Epidermal melanocyte (primary cell): ENCODE results near the gene KIAA1549.
A peak's percentile ranks its signal among the peaks of the same experiment; 100 is the strongest.
"Not testable (repeated sequence)": the region's sequence is repeated elsewhere in the genome, so short reads cannot be mapped to it uniquely, and the experiment has no call there.

Experiments
- DNase-seq: peaks from one replicate; pipeline ENCODE4 v3.0.0; 2011; ENCODE audit warnings: low spot score; ENCODE audit not compliant: insufficient read length

Gene KIAA1549

GRCh38 chr7:138981332-138982203 is at the start of gene KIAA1549:
TSS of gene KIAA1549 (minus strand) at chr7:138981389. CDS start at chr7:138981269, 120 bp downstream.
- peak; percentile 66 for DNase-seq

GRCh38 chr7:139029353-139029752 is 48.2 kb upstream of the KIAA1549 start:
- DNase-seq: no peak

GRCh38 chr7:139026551-139026950 is 45.4 kb upstream of the KIAA1549 start:
- DNase-seq: no peak

- DNase-seq: not testable (repeated sequence)
Measured at GRCh38 chr7:139025861-139026260, 44.7 kb upstream of the KIAA1549 start.

GRCh38 chr7:139023076-139023475 is 41.9 kb upstream of the KIAA1549 start:
- DNase-seq: no peak

GRCh38 chr7:139022286-139022685 is 41.1 kb upstream of the KIAA1549 start:
- DNase-seq: no peak

- DNase-seq: no peak
Measured at GRCh38 chr7:139018910-139019309, 37.7 kb upstream of the KIAA1549 start.

- peak; percentile 86 for DNase-seq
Measured at GRCh38 chr7:139016931-139017511, 35.8 kb upstream of the KIAA1549 start.

GRCh38 chr7:139011373-139011772 is 30.2 kb upstream of the KIAA1549 start:
- no peak for DNase-seq

- DNase-seq: no peak
Measured at GRCh38 chr7:139004321-139005090, 23.3 kb upstream of the KIAA1549 start.

- DNase-seq: no peak
Measured at GRCh38 chr7:138999414-138999813, 18.2 kb upstream of the KIAA1549 start.

GRCh38 chr7:138992052-138992531 is 10.9 kb upstream of the KIAA1549 start:
- no peak for DNase-seq

GRCh38 chr7:138987686-138988085 is 6.5 kb upstream of the KIAA1549 start:
- DNase-seq: no peak

- DNase-seq: no peak
Measured at GRCh38 chr7:138982204-138982623, 1.0 kb upstream of the KIAA1549 start.

- DNase-seq: no peak
Measured at GRCh38 chr7:138980563-138981291, 462 bp downstream of the KIAA1549 start.

GRCh38 chr7:138979988-138980562 is 1.1 kb downstream of the KIAA1549 start:
- DNase-seq: no peak

GRCh38 chr7:138979226-138979979 is 1.8 kb downstream of the KIAA1549 start:
- no peak for DNase-seq

- no peak for DNase-seq
Measured at GRCh38 chr7:138978541-138979184, 2.5 kb downstream of the KIAA1549 start.

- DNase-seq: not testable (repeated sequence)
Measured at GRCh38 chr7:138976161-138976560, 5.0 kb downstream of the KIAA1549 start.
